Cerebellar nuclear complex (tissue), 1 donor: ENCODE results near the gene NBDY.
"Not testable (repeated sequence)": the region's sequence is repeated elsewhere in the genome, so short reads cannot be mapped to it uniquely, and the experiment has no call there.

Experiments
- DNase-seq, 2 experiments: peaks; one replicate each; lab custom pipeline; 2025; lab: John Stamatoyannopoulos, UW

Gene NBDY

GRCh38 chrX:56729152-56729850 lies at the start of gene NBDY:
NBDY (plus strand) TSS chrX:56729243; CDS start chrX:56729354, 111 bp downstream.
- DNase-seq, result peak in 1 of 2 experiments; percentile 19

- not testable (repeated sequence) for DNase-seq
Observed at GRCh38 chrX:56704530-56704929, 24.5 kb upstream of the NBDY start.

GRCh38 chrX:56726605-56727004 lies 2.4 kb upstream of the NBDY start:
- DNase-seq, result peak in 1 of 2 experiments; percentile 10

GRCh38 chrX:56727531-56727930 lies 1.5 kb upstream of the NBDY start:
- no peak for DNase-seq

- DNase-seq, result no peak
Observed at GRCh38 chrX:56728321-56728720, 722 bp upstream of the NBDY start.

- DNase-seq, result no peak
Observed at GRCh38 chrX:56728752-56729151, 291 bp upstream of the NBDY start.

- no peak for DNase-seq
Observed at GRCh38 chrX:56733459-56734046, 4.5 kb downstream of the NBDY start.

GRCh38 chrX:56736219-56736618 lies 7.2 kb downstream of the NBDY start:
- no peak for DNase-seq

GRCh38 chrX:56738670-56739069 lies 9.6 kb downstream of the NBDY start:
- no peak for DNase-seq

GRCh38 chrX:56744996-56745395 lies 16.0 kb downstream of the NBDY start:
- DNase-seq, result no peak

GRCh38 chrX:56746996-56747395 lies 18.0 kb downstream of the NBDY start:
- no peak for DNase-seq

- no peak for DNase-seq
Observed at GRCh38 chrX:56751071-56751470, 22.0 kb downstream of the NBDY start.

GRCh38 chrX:56757327-56757726 lies 28.3 kb downstream of the NBDY start:
- DNase-seq, result no peak

GRCh38 chrX:56758456-56758855 lies 29.4 kb downstream of the NBDY start:
- no peak for DNase-seq

- no peak for DNase-seq
Observed at GRCh38 chrX:56759736-56760409, 30.8 kb downstream of the NBDY start.

GRCh38 chrX:56760410-56761124 lies 31.5 kb downstream of the NBDY start:
- not testable (repeated sequence) for DNase-seq

GRCh38 chrX:56761167-56761566 lies 32.1 kb downstream of the NBDY start:
- no peak for DNase-seq

GRCh38 chrX:56762220-56762619 lies 33.2 kb downstream of the NBDY start:
- no peak for DNase-seq

- no peak for DNase-seq
Observed at GRCh38 chrX:56762707-56763555, 33.9 kb downstream of the NBDY start.

- DNase-seq, result no peak
Observed at GRCh38 chrX:56763556-56764152, 34.6 kb downstream of the NBDY start.
